Endothelial cell of umbilical vein (primary cell): ENCODE measurements around the gene MIGA2. TPM values are rescaled to one million over a fixed set of nuclear protein-coding genes. Genes with fewer than 3 reads are reported as not detected.

ENCODE experiments used
- BruUV-seq: library from RNA; stranded (reverse); fragments of 400-500 nt; replicated peaks from 2 replicates; lab custom pipeline; 2021; lab: Mats Ljungman, UMichigan
- CTCF ChIA-PET: fragments of 300-600, 350-600 bp; sonication (Branson Sonifier 250); formaldehyde crosslinking; loops from one replicate; lab custom pipeline; 2021; ENCODE audit warnings: antibody characterized with exemption, inconsistent platforms; lab: Charles Lee
- POLR2A ChIA-PET: fragments of 300-600, 350-600 bp; sonication (Branson Sonifier 250); formaldehyde crosslinking; loops from one replicate; lab custom pipeline; 2021; ENCODE audit warnings: antibody characterized with exemption, inconsistent platforms; lab: Charles Lee
- DNase-seq: peaks from one replicate; pipeline ENCODE4 v3.0.0-alpha.2; 2011; ENCODE audit warnings: low read depth, low spot score
- FAIRE-seq: peaks from 2 replicates; lab custom pipeline; 2011; peaks lifted over from hg19 to GRCh38; lab: Jason Lieb, UNC
- H2AFZ ChIP-seq: 2 replicates; pipeline ENCODE4 v1.6.0; 2012; ENCODE audit warnings: low read depth, low read length, control low read depth, inconsistent platforms
- H3K27ac ChIP-seq: 2 replicates; pipeline ENCODE4 v1.5.1; 2011; ENCODE audit warnings: low read depth, mild to moderate bottlenecking, control low read depth, low read length, moderate library complexity; ENCODE audit not compliant: insufficient read depth
- H3K27me3 ChIP-seq, 2 experiments: 2 replicates each; pipeline versions ENCODE4 v1.6.0 to v1.6.1; 2011; ENCODE audit warnings: low read length in 2 of 2, mixed read lengths in 1 of 2; ENCODE audit not compliant: control insufficient read depth in 2 of 2, insufficient read depth in 2 of 2
- H3K36me3 ChIP-seq, 2 experiments: 2 replicates in 1 of 2; 3 replicates in 1 of 2; pipeline ENCODE4 v1.5.1; 2011; ENCODE audit warnings: low read length in 2 of 2, mild to moderate bottlenecking in 1 of 2, moderate library complexity in 1 of 2; ENCODE audit not compliant: control insufficient read depth in 2 of 2, insufficient read depth in 2 of 2; ENCODE audit errors: extremely low read depth in 1 of 2
- H3K4me1 ChIP-seq: 3 replicates; pipeline ENCODE4 v1.5.1; 2011; ENCODE audit warnings: mild to moderate bottlenecking, low read length; ENCODE audit not compliant: control insufficient read depth, insufficient read depth; ENCODE audit errors: extremely low read depth
- H3K4me2 ChIP-seq: 2 replicates; pipeline ENCODE4 v1.6.1; 2011; ENCODE audit warnings: low read length, control low read depth, mixed read lengths; ENCODE audit not compliant: insufficient read depth
- H3K4me3 ChIP-seq, 3 experiments: fragments of 200-600 bp in 1 of 3; sonication (generic), shearing (Covaris generic) in 1 of 3; replicated peaks in 1 of 3; 2 replicates each; pipeline ENCODE4 v1.5.1; 2011 to 2016; ENCODE audit warnings: control low read depth in 3 of 3, low read length in 3 of 3, mild to moderate bottlenecking in 2 of 3, inconsistent platforms in 1 of 3, low read depth in 1 of 3, moderate library complexity in 1 of 3; ENCODE audit not compliant: insufficient read depth in 1 of 3
- H3K79me2 ChIP-seq: 2 replicates; pipeline ENCODE4 v1.6.0; 2012; ENCODE audit warnings: low read length, inconsistent platforms; ENCODE audit not compliant: control insufficient read depth, insufficient read depth
- H3K9ac ChIP-seq: replicated peaks from 2 replicates; pipeline ENCODE3; 2011; ENCODE audit warnings: low read length, control low read depth; ENCODE audit not compliant: insufficient read depth; ENCODE audit errors: extremely low read depth
- H3K9me1 ChIP-seq: replicated peaks from 3 replicates; pipeline ENCODE4 v1.6.0; 2011; ENCODE audit warnings: mild to moderate bottlenecking, low read length; ENCODE audit not compliant: control insufficient read depth, insufficient read depth; ENCODE audit errors: extremely low read depth
- H3K9me3 ChIP-seq: replicated peaks from 2 replicates; pipeline ENCODE4 v1.5.1; 2012; ENCODE audit warnings: low read length, inconsistent platforms; ENCODE audit not compliant: control insufficient read depth, insufficient read depth
- H4K20me1 ChIP-seq: replicated peaks from 2 replicates; pipeline ENCODE3; 2011; ENCODE audit warnings: mild to moderate bottlenecking, low read length; ENCODE audit not compliant: control insufficient read depth, insufficient read depth; ENCODE audit errors: extremely low read depth
- EZH2 ChIP-seq: IDR thresholded peaks from 2 replicates; pipeline ENCODE4 v1.6.1; 2012; ENCODE audit warnings: borderline replicate concordance, low read depth, mild to moderate bottlenecking, moderate library complexity, low read length, inconsistent platforms; ENCODE audit not compliant: severe bottlenecking
- FOS ChIP-seq: IDR thresholded peaks from 2 replicates; pipeline ENCODE4 v1.6.1; 2011; ENCODE audit warnings: mild to moderate bottlenecking, low read length, moderate library complexity, borderline replicate concordance; ENCODE audit not compliant: insufficient read depth
- GATA2 ChIP-seq: IDR thresholded peaks from 2 replicates; pipeline ENCODE4 v1.7.0; 2011; ENCODE audit warnings: low read depth, mild to moderate bottlenecking, moderate library complexity, mixed read lengths, low read length; ENCODE audit not compliant: insufficient read length, insufficient read depth
- JUN ChIP-seq: IDR thresholded peaks from 2 replicates; pipeline ENCODE4 v1.6.1; 2011; ENCODE audit warnings: borderline replicate concordance, low read depth; ENCODE audit not compliant: insufficient read length, insufficient read depth
- MYC ChIP-seq: IDR thresholded peaks from one replicate; pipeline ENCODE4 v1.6.1; 2011; ENCODE audit warnings: mild to moderate bottlenecking, low read depth, low read length
- POLR2A ChIP-seq: IDR thresholded peaks from 2 replicates; pipeline ENCODE4 v1.6.1; 2012; ENCODE audit warnings: low read depth, mild to moderate bottlenecking, control low read depth, low read length
- POLR2AphosphoS5 ChIP-seq: IDR thresholded peaks from 2 replicates; pipeline ENCODE4 v1.6.1; 2012; ENCODE audit warnings: low read depth, mild to moderate bottlenecking, control low read depth, low read length, moderate library complexity; ENCODE audit not compliant: insufficient read depth
- dilution Hi-C: fragments of 300-500 bp; cut with MboI; formaldehyde crosslinking; loops from one replicate; pipeline ENCODE4 v1.15.0; 2019; ENCODE audit warnings: low sequenced_read_pairs; ENCODE audit not compliant: extremely low pct_ligation_motif_present
- intact Hi-C: fragments of 100-400 bp; cut with micrococcal nuclease; formaldehyde crosslinking; loops from one replicate; pipeline ENCODE4 v1.10.0; 2022
- polyA plus RNA-seq, 4 experiments: library from polyadenylated mRNA; depleted of rRNA in 3 of 4; stranded (reverse) in 3 of 4; unstranded in 1 of 4; fragments of >200 nt; gene quantifications; 2 replicates each; pipeline versions ENCODE4 v1.2.1 to v1.2.3, GENCODE V29; 2011 to 2012; ENCODE audit warnings: missing spikeins in 1 of 4
- total RNA-seq: library from RNA; stranded (reverse); gene quantifications from 2 replicates; pipeline ENCODE4 v1.2.3, GENCODE V29; 2021
- TF ChIP-seq, protein P1 (sequence below): IDR thresholded peaks from 2 replicates; pipeline ENCODE4 v1.6.1; 2011; ENCODE audit not compliant: insufficient read depth, insufficient read length
- TF ChIP-seq, protein P2 (sequence below), 2 donors: IDR thresholded peaks; 1 replicate in 1 of 2; 2 replicates in 1 of 2; pipeline ENCODE4 v1.5.1; 2011; ENCODE audit warnings: low read length in 2 of 2, mild to moderate bottlenecking in 2 of 2, moderate library complexity in 2 of 2, control low read depth in 1 of 2, inconsistent platforms in 1 of 2, low read depth in 1 of 2; ENCODE audit not compliant: insufficient read depth in 1 of 2; ENCODE audit errors: extremely low read depth in 1 of 2

MIGA2 gene
- total and polyA plus RNA-seq, 2 donors (not counting 3 experiments of a cell fraction or from before 2014, with no cell fraction given): 27.7 to 28.0 TPM

DNA sequence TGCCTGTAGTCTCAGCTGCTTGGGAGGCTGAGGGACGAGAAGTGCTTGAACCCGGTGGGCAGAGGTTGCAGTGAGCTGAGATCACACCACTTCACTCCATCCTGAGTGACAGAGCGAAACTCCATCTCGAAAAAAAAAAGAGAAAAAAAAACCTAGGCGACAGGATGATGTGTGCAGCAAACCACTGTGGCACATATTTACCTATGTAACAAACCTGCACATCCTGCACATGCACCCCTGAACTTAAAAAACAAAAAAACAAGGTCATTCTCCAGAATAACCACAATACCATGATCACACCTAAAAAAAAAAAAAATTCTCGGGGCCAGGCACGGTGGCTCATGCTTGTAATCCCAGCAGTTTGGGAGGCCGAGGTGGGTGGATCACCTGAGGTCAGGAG, 37.0 kb downstream of the MIGA2 start:
- Histone ChIP-seq H3K4me1 (no peaks in the 10 kb centered on the region), H3K27ac (no peak overlapping the region), H3K4me2 (no peak overlapping the region), H3K9me3 (no peaks in the 10 kb centered on the region), H4K20me1 (no peaks in the 10 kb centered on the region), H3K36me3 (peaks cover 0 to 8% of the 10 kb centered on the region in 2 experiments), H3K4me3 (no peak overlapping the region), H3K27me3 (no peaks in the 10 kb centered on the region), H3K9ac (no peak overlapping the region), H3K9me1 (no peaks in the 10 kb centered on the region), H2AFZ (no peak overlapping the region), H3K79me2 (no peaks in the 10 kb centered on the region)
- ChIA-PET CTCF (no interaction called here), POLR2A (no interaction called here)
- DNase-seq (no peak), FAIRE-seq (no peak)
- dilution Hi-C loops: no loop called here
- BruUV-seq: no TSS peak
- intact Hi-C loops: no loop called here
- TF ChIP-seq, protein P1, sequence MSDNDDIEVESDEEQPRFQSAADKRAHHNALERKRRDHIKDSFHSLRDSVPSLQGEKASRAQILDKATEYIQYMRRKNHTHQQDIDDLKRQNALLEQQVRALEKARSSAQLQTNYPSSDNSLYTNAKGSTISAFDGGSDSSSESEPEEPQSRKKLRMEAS: no peak
- no peak for TF ChIP-seq POLR2AphosphoS5
- TF ChIP-seq MYC: no peak
- TF ChIP-seq, protein P2, sequence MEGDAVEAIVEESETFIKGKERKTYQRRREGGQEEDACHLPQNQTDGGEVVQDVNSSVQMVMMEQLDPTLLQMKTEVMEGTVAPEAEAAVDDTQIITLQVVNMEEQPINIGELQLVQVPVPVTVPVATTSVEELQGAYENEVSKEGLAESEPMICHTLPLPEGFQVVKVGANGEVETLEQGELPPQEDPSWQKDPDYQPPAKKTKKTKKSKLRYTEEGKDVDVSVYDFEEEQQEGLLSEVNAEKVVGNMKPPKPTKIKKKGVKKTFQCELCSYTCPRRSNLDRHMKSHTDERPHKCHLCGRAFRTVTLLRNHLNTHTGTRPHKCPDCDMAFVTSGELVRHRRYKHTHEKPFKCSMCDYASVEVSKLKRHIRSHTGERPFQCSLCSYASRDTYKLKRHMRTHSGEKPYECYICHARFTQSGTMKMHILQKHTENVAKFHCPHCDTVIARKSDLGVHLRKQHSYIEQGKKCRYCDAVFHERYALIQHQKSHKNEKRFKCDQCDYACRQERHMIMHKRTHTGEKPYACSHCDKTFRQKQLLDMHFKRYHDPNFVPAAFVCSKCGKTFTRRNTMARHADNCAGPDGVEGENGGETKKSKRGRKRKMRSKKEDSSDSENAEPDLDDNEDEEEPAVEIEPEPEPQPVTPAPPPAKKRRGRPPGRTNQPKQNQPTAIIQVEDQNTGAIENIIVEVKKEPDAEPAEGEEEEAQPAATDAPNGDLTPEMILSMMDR (IDR thresholded peaks at IDR 0.05; ENCODE audit: extremely low read depth in 1 of 2, insufficient read depth in 1 of 2, low read depth in 1 of 2, low read length in 2 of 2): no peak
- TF ChIP-seq FOS: no peak
- no peak for TF ChIP-seq JUN
- TF ChIP-seq EZH2: no peak
- no peak for TF ChIP-seq POLR2A
- no peak for TF ChIP-seq GATA2
